ENCODE measurements around the gene IL34.

- TF ChIP-seq CTCF (IDR thresholded peaks at IDR 0.05): no peak
- TF ChIP-seq POLR2A (IDR thresholded peaks at IDR 0.05): no peak
Measured at GRCh38 chr16:70689970-70690891, 43.9 kb downstream of the IL34 start.
